GM13976 (cell line): Measurements from ENCODE around the gene ING3.
"Not testable (repeated sequence)": the region's sequence is repeated elsewhere in the genome, so short reads cannot be mapped to it uniquely, and the experiment has no call there.

ENCODE experiments used
- DNase-seq: peaks from one replicate; pipeline ENCODE4 v3.0.0; 2012; ENCODE audit warnings: low spot score
- in situ Hi-C: fragments of 300-500 bp; cut with MboI; formaldehyde crosslinking; loops from one replicate; pipeline ENCODE4 v1.12.0; 2022; ENCODE audit warnings: low sequenced_read_pairs, mixed read lengths, inconsistent platforms; ENCODE audit not compliant: unreplicated experiment
- TF ChIP-seq, protein P1 (sequence below): IDR thresholded peaks from 2 replicates; pipeline ENCODE4 v1.5.1; 2012; ENCODE audit warnings: borderline replicate concordance, mild to moderate bottlenecking; ENCODE audit not compliant: insufficient read depth; ENCODE audit errors: extremely low read depth, missing control alignments, control extremely low read depth

Gene ING3

DNA sequence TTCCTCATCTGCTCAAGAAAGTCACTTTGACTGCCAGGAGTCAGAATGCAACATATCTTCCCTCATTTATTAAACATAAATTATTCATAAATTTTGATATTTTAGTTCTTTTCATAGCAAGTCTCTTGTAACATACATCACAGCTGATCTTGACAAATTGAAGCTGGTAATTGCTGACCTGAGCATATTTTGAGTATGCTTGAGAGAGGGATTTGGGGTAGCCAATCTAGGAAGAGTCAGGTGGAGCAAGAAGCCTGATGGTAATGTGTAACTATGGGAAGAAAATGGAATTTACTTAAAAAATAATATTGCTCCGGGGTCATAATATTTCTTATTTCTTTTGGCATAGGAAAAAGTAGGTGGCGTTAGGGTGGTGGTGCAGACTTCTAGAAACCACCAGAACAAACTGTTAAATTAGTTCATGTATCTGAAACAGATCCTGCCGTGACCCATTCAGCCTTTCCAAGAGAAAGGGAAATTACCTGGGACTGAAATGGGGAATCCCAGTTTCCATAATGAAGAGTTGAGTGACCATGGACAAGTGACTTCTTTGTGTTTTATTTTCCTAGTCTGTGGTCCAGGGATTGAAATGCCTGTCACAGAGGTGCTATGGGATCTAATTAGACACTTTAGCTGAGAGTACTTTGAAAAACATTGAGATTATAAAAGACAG lies 50.8 kb downstream of the ING3 start:
- DNase-seq, result no peak
- TF ChIP-seq, protein P1, sequence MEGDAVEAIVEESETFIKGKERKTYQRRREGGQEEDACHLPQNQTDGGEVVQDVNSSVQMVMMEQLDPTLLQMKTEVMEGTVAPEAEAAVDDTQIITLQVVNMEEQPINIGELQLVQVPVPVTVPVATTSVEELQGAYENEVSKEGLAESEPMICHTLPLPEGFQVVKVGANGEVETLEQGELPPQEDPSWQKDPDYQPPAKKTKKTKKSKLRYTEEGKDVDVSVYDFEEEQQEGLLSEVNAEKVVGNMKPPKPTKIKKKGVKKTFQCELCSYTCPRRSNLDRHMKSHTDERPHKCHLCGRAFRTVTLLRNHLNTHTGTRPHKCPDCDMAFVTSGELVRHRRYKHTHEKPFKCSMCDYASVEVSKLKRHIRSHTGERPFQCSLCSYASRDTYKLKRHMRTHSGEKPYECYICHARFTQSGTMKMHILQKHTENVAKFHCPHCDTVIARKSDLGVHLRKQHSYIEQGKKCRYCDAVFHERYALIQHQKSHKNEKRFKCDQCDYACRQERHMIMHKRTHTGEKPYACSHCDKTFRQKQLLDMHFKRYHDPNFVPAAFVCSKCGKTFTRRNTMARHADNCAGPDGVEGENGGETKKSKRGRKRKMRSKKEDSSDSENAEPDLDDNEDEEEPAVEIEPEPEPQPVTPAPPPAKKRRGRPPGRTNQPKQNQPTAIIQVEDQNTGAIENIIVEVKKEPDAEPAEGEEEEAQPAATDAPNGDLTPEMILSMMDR, result no peak
- in situ Hi-C loops, result no loop called here

- TF ChIP-seq, protein P1, result no peak
- no peak for DNase-seq
- in situ Hi-C loops, result no loop called here
Observed at GRCh38 chr7:121002048-121002756, 51.6 kb downstream of the ING3 start.

DNA sequence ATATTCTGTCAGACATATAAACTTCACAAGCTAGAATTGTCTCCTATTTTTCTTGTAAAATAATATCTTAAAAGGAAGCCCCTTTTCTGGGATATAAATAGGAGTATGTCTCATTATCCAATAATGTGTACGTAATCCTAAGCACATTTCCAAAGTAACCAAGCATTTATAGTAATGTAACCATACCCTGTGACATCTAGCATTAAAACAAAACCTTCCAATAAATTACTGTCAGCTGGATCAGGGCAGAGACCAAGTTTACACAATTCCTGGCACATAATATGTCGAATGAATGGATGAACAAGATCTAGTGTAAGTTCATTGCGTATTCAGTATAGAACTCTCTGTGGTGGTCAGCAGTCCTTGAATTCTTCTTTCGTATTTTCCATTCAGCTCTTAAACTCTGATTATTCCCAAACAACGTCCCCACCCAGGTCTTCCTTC lies 52.2 kb downstream of the ING3 start:
- TF ChIP-seq, protein P1, result no peak
- in situ Hi-C loops, result no loop called here
- no peak for DNase-seq

GRCh38 chr7:121003986-121004685 lies 53.6 kb downstream of the ING3 start:
- TF ChIP-seq, protein P1, result no peak
- no peak for DNase-seq
- in situ Hi-C loops, result no loop called here

DNA sequence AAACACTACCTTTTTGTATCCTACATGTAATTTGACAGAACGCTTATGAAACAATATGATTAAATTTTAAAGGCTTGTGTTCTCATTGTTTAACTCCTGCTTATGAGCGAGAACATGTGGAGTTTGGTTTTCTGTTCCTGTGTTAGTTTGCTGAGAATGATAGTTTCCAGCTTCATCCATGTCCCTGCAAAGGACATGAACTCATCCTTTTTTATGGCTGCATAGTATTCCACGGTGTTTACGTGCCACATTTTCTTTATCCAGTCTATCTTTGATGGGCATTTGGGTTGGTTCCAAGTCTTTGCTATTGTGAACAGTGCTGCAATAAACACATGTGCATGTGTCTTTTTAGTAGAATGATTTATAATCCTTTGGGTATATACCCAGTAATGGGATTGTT lies 54.5 kb downstream of the ING3 start:
- not testable (repeated sequence) for DNase-seq

DNA sequence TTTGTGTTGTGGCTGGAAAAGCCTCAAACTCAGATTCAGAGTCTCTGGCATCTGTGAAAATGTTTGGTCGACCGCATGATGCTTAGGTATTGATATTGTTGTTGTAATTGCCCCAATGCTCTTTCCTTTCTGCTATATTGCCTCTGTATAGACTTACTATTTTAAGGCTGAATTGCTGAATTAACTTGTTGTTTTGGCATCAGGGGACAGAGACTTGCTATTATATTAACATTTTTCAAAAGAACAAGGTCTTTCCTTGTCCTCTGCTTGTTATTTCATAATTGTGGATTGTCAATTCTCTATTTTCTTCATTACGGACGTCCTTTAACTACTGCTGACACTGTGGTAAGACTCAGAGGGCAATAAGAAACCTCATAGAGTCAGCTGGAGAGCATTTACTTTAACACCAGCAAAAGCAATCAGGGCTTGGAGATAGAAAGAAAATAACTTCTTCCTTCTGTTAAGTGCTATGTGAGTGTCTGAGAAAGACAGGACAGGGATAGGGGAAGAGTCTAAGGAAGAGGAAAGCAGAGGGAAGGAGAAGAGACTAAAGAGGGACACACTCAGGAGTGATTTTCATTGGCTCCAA lies 55.5 kb downstream of the ING3 start:
- in situ Hi-C loops, result no loop called here
- TF ChIP-seq, protein P1, result no peak
- DNase-seq, result no peak

More for the DNA sequence above, 54.5 kb downstream of the ING3 start:
- in situ Hi-C loops, result not testable (repeated sequence)
